SK-N-SH (cell line): ENCODE data around the gene HNRNPC.

Source experiments
- EP300 ChIP-seq, 2 experiments: IDR thresholded peaks; 2 replicates each; pipeline versions ENCODE4 v1.4.0 to v1.6.1; 2012; ENCODE audit warnings: borderline replicate concordance in 1 of 2, low read depth in 1 of 2, low read length in 1 of 2
- EZH2phosphoT487 ChIP-seq: fragments of 200-600 bp; sonication (generic); IDR thresholded peaks from 2 replicates; pipeline ENCODE4 v1.6.1; 2017; ENCODE audit warnings: low read depth, mixed run types, mild to moderate bottlenecking, antibody characterized with exemption, moderate library complexity, borderline replicate concordance
- MAX ChIP-seq: IDR thresholded peaks from 2 replicates; pipeline ENCODE4 v1.4.0; 2012; ENCODE audit warnings: low read depth
- NRF1 ChIP-seq: IDR thresholded peaks from 2 replicates; pipeline ENCODE4 v1.6.1; 2012; ENCODE audit warnings: low read depth, mild to moderate bottlenecking, low read length
- POLR2AphosphoS5 ChIP-seq: IDR thresholded peaks from 2 replicates; pipeline ENCODE4 v1.6.1; 2012; ENCODE audit warnings: low read depth, low read length
- TF ChIP-seq, protein P1 (sequence below): fragments of 200-600 bp; sonication (generic); IDR thresholded peaks from 2 replicates; pipeline ENCODE4 v1.6.1; 2017; ENCODE audit warnings: antibody characterized with exemption, mild to moderate bottlenecking, moderate library complexity

- TF ChIP-seq POLR2AphosphoS5 (no peak), EP300 (IDR thresholded peaks at IDR 0.05; ENCODE audit: borderline replicate concordance in 1 of 2, low read depth in 1 of 2, low read length in 1 of 2) (no peak), EZH2phosphoT487 (no peak), MAX (no peak), NRF1 (no peak)
- TF ChIP-seq, protein P1, sequence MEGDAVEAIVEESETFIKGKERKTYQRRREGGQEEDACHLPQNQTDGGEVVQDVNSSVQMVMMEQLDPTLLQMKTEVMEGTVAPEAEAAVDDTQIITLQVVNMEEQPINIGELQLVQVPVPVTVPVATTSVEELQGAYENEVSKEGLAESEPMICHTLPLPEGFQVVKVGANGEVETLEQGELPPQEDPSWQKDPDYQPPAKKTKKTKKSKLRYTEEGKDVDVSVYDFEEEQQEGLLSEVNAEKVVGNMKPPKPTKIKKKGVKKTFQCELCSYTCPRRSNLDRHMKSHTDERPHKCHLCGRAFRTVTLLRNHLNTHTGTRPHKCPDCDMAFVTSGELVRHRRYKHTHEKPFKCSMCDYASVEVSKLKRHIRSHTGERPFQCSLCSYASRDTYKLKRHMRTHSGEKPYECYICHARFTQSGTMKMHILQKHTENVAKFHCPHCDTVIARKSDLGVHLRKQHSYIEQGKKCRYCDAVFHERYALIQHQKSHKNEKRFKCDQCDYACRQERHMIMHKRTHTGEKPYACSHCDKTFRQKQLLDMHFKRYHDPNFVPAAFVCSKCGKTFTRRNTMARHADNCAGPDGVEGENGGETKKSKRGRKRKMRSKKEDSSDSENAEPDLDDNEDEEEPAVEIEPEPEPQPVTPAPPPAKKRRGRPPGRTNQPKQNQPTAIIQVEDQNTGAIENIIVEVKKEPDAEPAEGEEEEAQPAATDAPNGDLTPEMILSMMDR: no peak
These were observed 50.1 kb downstream of the HNRNPC start for GRCh38 chr14:21219120-21219519.
